GM12878 (cell line): Measurements from ENCODE around the gene SCP2. TPM values are rescaled to one million over a fixed set of nuclear protein-coding genes. Genes with fewer than 3 reads are reported as not detected.

Experiments used
- ATAC-seq: fragments of 200-7000 bp; cut with Tn5 transposase; 3 replicates; pipeline ENCODE4 v1.9.1; 2020; ENCODE audit warnings: mild to moderate bottlenecking, moderate library complexity
- BruUV-seq: library from RNA; stranded (reverse); fragments of 400-500 nt; replicated peaks from 2 replicates; lab custom pipeline; 2021; lab: Mats Ljungman, UMichigan
- CTCF ChIA-PET: fragments of 300-600 bp; sonication (Branson Sonifier 250); formaldehyde crosslinking; extraction: SDS; loops from one replicate; lab custom pipeline; 2021; ENCODE audit warnings: inconsistent platforms; lab: Yijun Ruan, JAX
- POLR2A ChIA-PET: fragments of 350-600 bp; formaldehyde crosslinking; extraction: SDS; loops from one replicate; lab custom pipeline; 2021; ENCODE audit warnings: inconsistent platforms; lab: Charles Lee
- RAD21 ChIA-PET: fragments of 300-600 bp; sonication (Branson Sonifier 250); formaldehyde crosslinking; loops from one replicate; lab custom pipeline; 2023; ENCODE audit warnings: antibody characterized with exemption; ENCODE audit not compliant: unreplicated experiment; lab: Charles Lee
- SMC1A ChIA-PET: fragments of 300-600 bp; sonication (Branson Sonifier 250); formaldehyde crosslinking; loops from one replicate; lab custom pipeline; 2023; ENCODE audit not compliant: unreplicated experiment, uncharacterized antibody; lab: Charles Lee
- DNase-seq: peaks from one replicate; pipeline ENCODE4 v3.0.0-alpha.2; 2011; ENCODE audit warnings: low read depth, low spot score
- FAIRE-seq: peaks from 3 replicates; lab custom pipeline; 2011; peaks lifted over from hg19 to GRCh38; lab: Jason Lieb, UNC
- H2AFZ ChIP-seq: 2 replicates; pipeline ENCODE4 v1.6.0; 2011; ENCODE audit warnings: low read depth, low read length, control low read depth; ENCODE audit not compliant: control insufficient read depth
- H3K27ac ChIP-seq: 2 replicates; pipeline ENCODE4 v1.5.1; 2011; ENCODE audit warnings: control low read depth; ENCODE audit not compliant: control insufficient read depth, insufficient read depth
- H3K27me3 ChIP-seq, 2 experiments: replicated peaks in 1 of 2; 2 replicates each; pipeline versions ENCODE4 v1.6.0 to v1.6.1; 2011; ENCODE audit warnings: low read length in 1 of 2; ENCODE audit not compliant: control insufficient read depth in 2 of 2, insufficient read depth in 2 of 2
- H3K36me3 ChIP-seq, 2 experiments: 2 replicates each; pipeline ENCODE4 v1.5.1; 2011; ENCODE audit warnings: low read length in 1 of 2; ENCODE audit not compliant: control insufficient read depth in 2 of 2, insufficient read depth in 2 of 2
- H3K4me1 ChIP-seq: 2 replicates; pipeline ENCODE4 v1.6.1; 2011; ENCODE audit warnings: mild to moderate bottlenecking, low read length, moderate library complexity, mixed read lengths; ENCODE audit not compliant: control insufficient read depth, insufficient read depth
- H3K4me2 ChIP-seq: 2 replicates; pipeline ENCODE4 v1.6.0; 2011; ENCODE audit warnings: control low read depth; ENCODE audit not compliant: control insufficient read depth, insufficient read depth
- H3K4me3 ChIP-seq: fragments of 200-600 bp; sonication (generic); 2 replicates; pipeline ENCODE4 v1.5.1; 2016
- H3K79me2 ChIP-seq: 2 replicates; pipeline ENCODE4 v1.6.0; 2011; ENCODE audit warnings: low read length; ENCODE audit not compliant: control insufficient read depth, insufficient read depth
- H3K9ac ChIP-seq: 2 replicates; pipeline ENCODE4 v1.8.0; 2011; ENCODE audit warnings: low read length, control low read depth, mixed read lengths; ENCODE audit not compliant: control insufficient read depth, insufficient read depth
- H3K9me3 ChIP-seq: replicated peaks from 3 replicates; pipeline ENCODE4 v1.5.1; 2011; ENCODE audit warnings: mild to moderate bottlenecking, low read length; ENCODE audit not compliant: control insufficient read depth, insufficient read depth
- H4K20me1 ChIP-seq: 2 replicates; pipeline ENCODE4 v1.6.0; 2011; ENCODE audit not compliant: control insufficient read depth, insufficient read depth
- IRF4 ChIP-seq: IDR thresholded peaks from 2 replicates; pipeline ENCODE4 v1.6.1; 2011; ENCODE audit warnings: low read depth, low read length
- MEF2B ChIP-seq: fragments of 450-650 bp; IDR thresholded peaks from 2 replicates; pipeline ENCODE4 v1.6.1; 2018; ENCODE audit warnings: mild to moderate bottlenecking, moderate library complexity; ENCODE audit not compliant: partially characterized antibody, poor library complexity, severe bottlenecking
- MTA3 ChIP-seq: IDR thresholded peaks from 2 replicates; pipeline ENCODE4 v1.6.1; 2012; ENCODE audit warnings: low read length, inconsistent platforms, borderline replicate concordance
- NR2C1 ChIP-seq: fragments of 450-650 bp; IDR thresholded peaks from 2 replicates; pipeline ENCODE4 v1.6.1; 2017; ENCODE audit warnings: antibody characterized with exemption, mild to moderate bottlenecking, moderate library complexity
- PAX5 ChIP-seq: IDR thresholded peaks from 2 replicates; pipeline ENCODE4 v1.6.1; 2011; ENCODE audit warnings: low read depth, low read length, borderline replicate concordance
- RAD51 ChIP-seq: fragments of 450-650 bp; IDR thresholded peaks from 2 replicates; pipeline ENCODE4 v1.6.1; 2016; ENCODE audit warnings: moderate library complexity, mild to moderate bottlenecking, inconsistent platforms
- RFX5 ChIP-seq: IDR thresholded peaks from 2 replicates; pipeline ENCODE4 v1.6.1; 2011; ENCODE audit warnings: low read depth, low read length, improper control_type of control experiment
- SRF ChIP-seq, 2 experiments: IDR thresholded peaks; 2 replicates each; pipeline ENCODE4 v1.6.1; 2011; ENCODE audit warnings: low read depth in 2 of 2, low read length in 2 of 2, mild to moderate bottlenecking in 1 of 2, moderate library complexity in 1 of 2
- WGBS: methylation state at CpG from one replicate; pipeline ENCODE4 v1.1.6; 2016; ENCODE audit warnings: low lambda C conversion rate; ENCODE audit not compliant: insufficient replicate concordance, insufficient coverage; ENCODE audit errors: missing lambda C conversion rate; 5-methylcytosine and 5-hydroxymethylcytosine counted together
- in situ Hi-C: fragments of 300-500 bp; cut with MboI; formaldehyde crosslinking; loops from 9 replicates; pipeline ENCODE4 v1.14.3; 2018; ENCODE audit warnings: mixed read lengths
- intact Hi-C: fragments of 100-400 bp; cut with micrococcal nuclease; formaldehyde crosslinking; loops from one replicate; pipeline ENCODE4 v1.14.2; 2022; ENCODE audit not compliant: unreplicated experiment
- polyA plus RNA-seq, 11 experiments: library from polyadenylated mRNA; depleted of rRNA in 4 of 11; unstranded in 6 of 11; stranded (reverse) in 5 of 11; fragments of >200 nt; fragmentation: Nextera tagmentation in 4 of 11; fragmentation: Illumina TruSeq in 1 of 11; extraction: Ambion mirVana in 4 of 11; extraction: Trizol in 1 of 11; gene quantifications; 1 replicate in 1 of 11; 2 replicates in 10 of 11; pipeline versions ENCODE4 v1.2.1 to v1.2.3, GENCODE V29; 2011 to 2016; ENCODE audit warnings: inconsistent platforms in 2 of 11, missing spikeins in 2 of 11, low read depth in 1 of 11
- total RNA-seq, 4 experiments: library from RNA; depleted of rRNA in 3 of 4; stranded (reverse); fragments of >200 nt in 3 of 4; fragmentation: Illumina TruSeq in 1 of 4; extraction: Trizol in 1 of 4; gene quantifications; 2 replicates each; pipeline versions ENCODE4 v1.2.1 to v1.2.3, GENCODE V29; 2013 to 2021
- TF ChIP-seq, protein P1 (sequence below): IDR thresholded peaks from 2 replicates; pipeline ENCODE4 v1.6.1; 2012; ENCODE audit warnings: low read length, inconsistent platforms

The SCP2 gene
- total and polyA plus RNA-seq, 10 of the 15 experiments (the other 5 are each of a cell fraction or from before 2014, with no cell fraction given): 74.3 to 327 (median 127) TPM

DNA sequence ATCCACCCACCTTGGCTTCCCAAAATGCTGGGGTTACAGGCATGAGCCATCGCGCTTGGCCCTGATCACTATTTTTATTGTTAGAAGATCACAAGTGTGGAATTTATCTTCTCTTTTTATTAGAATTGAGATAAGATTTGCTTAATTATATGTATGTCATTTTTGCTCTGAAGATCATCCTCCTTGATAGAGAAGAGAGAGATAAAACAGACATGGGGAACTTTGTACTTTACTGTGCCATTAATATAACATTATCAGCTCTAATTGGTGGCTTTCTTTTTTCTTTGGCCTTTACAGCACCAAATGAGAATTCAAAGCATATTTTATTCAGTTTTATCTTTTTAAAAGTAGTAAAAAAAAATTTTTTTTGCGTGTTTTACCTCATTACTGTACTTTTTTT, 46.8 kb downstream of the SCP2 start:
- intact Hi-C loops: no loop called here
- H2AFZ ChIP-seq: no peak overlapping the region

DNA sequence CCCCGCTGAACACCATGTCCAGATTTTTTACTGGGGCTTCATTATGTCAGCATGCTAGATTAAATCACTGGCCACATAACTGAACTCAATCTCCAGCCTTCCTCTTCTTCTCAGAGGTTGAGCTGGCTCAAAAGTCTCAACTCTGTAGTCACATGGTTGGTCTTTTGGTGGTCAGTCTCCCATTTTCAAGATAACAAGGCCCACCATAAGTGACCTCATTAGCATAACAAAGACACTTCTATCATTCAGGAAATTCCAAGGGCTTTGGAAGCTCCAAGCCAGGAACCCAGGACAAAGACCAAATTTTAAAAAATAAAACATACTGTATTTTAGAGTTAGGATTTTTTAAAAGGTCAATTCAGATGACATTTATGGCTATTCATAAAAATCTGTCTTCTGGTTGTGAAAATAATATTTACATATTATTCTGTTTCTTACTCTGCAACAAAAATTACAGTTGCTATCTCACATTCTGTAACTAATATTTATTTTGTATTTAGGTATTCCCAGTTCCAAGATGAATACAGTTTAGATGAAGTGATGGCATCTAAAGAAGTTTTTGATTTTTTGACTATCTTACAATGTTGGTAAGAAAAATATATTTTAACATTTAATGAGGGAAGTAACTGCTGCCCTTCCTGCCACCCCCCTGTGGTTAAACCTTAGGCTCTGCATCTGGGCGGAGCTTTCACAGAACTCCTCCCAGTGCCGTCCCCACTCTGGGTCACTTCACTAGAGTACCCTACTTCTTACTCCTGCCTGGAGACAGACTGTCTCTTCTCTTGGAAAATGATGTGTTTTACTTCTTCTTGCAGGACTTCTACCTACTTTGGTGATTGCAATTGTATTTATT, 49.3 kb downstream of the SCP2 start:
- Histone ChIP-seq H3K4me3 (no peak overlapping the region), H4K20me1 (no peaks in the 10 kb centered on the region), H2AFZ (no peak overlapping the region), H3K9me3 (no peaks in the 10 kb centered on the region), H3K27ac (no peak overlapping the region), H3K9ac (no peak overlapping the region), H3K27me3 (no peaks in the 10 kb centered on the region), H3K36me3 (no peaks in the 10 kb centered on the region), H3K4me2 (no peak overlapping the region), H3K4me1 (no peaks in the 10 kb centered on the region), H3K79me2 (no peaks in the 10 kb centered on the region)
- DNase-seq (no peak), ATAC-seq (no peak), FAIRE-seq (no peak)
- TF ChIP-seq RAD51 (no peak), MEF2B (no peak), SRF (IDR thresholded peaks at IDR 0.05; ENCODE audit: low read depth in 2 of 2, low read length in 2 of 2) (no peak), IRF4 (no peak), RFX5 (no peak)
- POLR2A ChIA-PET: no interaction called here
- BruUV-seq: no TSS peak
- in situ Hi-C loops (no loop called here), intact Hi-C loops (no loop called here)
- SMC1A ChIA-PET: interaction anchor here (0.7 to 0.8 kb wide), 2 partner anchors 11 to 23 kb away, joined by 3 read pairs; no protein-coding TSS in a partner anchor
- RAD21 ChIA-PET: no interaction called here
- WGBS: 55% methylated on average over 3 of the region's 3 CpGs
- CTCF ChIA-PET: interaction anchor here (1.0 kb wide), 1 partner anchor 14 kb away, joined by 3 read pairs; no protein-coding TSS in a partner anchor

More for the DNA sequence above, 46.8 kb downstream of the SCP2 start:
- ChIA-PET CTCF (no interaction called here), POLR2A (interaction anchor here (1.1 kb wide), 1 partner anchor 218 kb away, joined by 3 read pairs; no protein-coding TSS in a partner anchor), SMC1A (no interaction called here), RAD21 (no interaction called here)
- Histone ChIP-seq H4K20me1 (no peaks in the 10 kb centered on the region), H3K4me3 (no peak overlapping the region), H3K27me3 (no peaks in the 10 kb centered on the region), H3K9me3 (no peaks in the 10 kb centered on the region), H3K4me2 (no peak overlapping the region), H3K36me3 (no peaks in the 10 kb centered on the region), H3K9ac (no peak overlapping the region), H3K79me2 (no peaks in the 10 kb centered on the region), H3K27ac (no peak overlapping the region), H3K4me1 (no peaks in the 10 kb centered on the region)
- no peak for DNase-seq
- WGBS: 82% methylated on average over 3 of the region's 3 CpGs
- in situ Hi-C loops: no loop called here
- ATAC-seq: no peak
- no peak for FAIRE-seq
- no TSS peak for BruUV-seq
- TF ChIP-seq, protein P1, sequence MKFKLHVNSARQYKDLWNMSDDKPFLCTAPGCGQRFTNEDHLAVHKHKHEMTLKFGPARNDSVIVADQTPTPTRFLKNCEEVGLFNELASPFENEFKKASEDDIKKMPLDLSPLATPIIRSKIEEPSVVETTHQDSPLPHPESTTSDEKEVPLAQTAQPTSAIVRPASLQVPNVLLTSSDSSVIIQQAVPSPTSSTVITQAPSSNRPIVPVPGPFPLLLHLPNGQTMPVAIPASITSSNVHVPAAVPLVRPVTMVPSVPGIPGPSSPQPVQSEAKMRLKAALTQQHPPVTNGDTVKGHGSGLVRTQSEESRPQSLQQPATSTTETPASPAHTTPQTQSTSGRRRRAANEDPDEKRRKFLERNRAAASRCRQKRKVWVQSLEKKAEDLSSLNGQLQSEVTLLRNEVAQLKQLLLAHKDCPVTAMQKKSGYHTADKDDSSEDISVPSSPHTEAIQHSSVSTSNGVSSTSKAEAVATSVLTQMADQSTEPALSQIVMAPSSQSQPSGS: no peak
- TF ChIP-seq NR2C1 (no peak), MTA3 (no peak), PAX5 (no peak)
